ENCODE data around the gene HOXB4.
A peak's percentile ranks its signal among the peaks of the same experiment; 100 is the strongest.

Gene HOXB4

DNA sequence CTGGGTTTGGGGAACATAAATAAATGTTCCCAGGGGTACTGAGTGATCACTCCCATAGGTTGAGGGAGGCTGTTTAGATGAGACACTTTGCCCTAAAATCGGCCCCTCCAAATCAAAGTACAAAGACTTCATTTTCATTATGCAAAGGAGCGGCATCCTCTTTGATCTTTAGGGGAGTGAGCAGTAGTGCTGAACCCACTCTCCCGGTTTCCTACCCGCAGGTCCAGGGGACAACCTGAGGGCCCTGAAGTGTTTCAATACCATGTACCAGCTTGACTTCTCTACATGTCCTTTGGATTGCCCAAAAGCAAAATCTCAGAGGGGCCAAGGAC, 23.0 kb upstream of the HOXB4 start:
- DNase-seq, result no peak

DNA sequence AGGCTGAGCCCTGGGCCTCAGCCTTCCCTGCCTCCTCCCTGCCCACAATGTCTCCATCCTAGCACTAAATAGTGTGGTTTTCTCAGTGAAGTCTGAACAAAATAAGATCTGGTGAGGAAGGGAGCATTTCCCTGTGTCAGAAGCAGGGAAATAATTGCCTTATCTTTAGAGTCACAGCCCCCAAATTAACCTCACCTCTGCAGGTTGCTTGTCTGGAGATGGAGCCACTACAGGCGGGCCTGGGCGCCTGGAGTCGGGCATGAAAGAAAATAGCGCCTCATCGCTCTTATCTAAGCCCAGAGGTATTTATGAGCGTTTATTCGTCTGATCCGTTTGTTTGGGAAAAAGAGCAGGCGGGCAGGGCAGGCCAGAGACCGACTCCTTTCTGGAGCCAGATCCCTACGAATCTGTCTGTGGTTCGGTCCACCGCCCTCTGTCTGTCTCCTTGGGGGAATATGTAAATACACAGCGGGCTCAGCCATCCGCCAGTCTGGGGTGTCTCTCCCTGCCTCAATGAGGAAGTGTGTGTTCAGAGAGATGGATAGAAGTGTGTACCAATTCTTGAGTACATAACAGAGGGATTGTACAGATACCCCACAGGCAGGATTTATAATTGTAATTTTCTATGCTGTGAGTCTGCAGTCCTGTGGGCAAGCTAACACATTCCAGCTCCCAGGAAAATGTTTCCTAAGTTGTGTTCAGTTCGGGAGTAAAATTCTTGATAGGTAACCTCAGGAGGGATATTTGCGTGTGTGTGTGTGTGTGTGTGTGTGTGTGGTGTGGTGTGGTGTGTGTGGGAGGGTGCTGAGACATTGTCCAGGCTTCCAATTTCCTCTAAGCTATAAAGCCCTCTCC, 22.3 kb upstream of the HOXB4 start:
- DNase-seq, result peak in 1 of 2 experiments; percentile 39

- no peak for DNase-seq
These were observed 21.2 kb upstream of the HOXB4 start for GRCh38 chr17:48599354-48599753.

DNA sequence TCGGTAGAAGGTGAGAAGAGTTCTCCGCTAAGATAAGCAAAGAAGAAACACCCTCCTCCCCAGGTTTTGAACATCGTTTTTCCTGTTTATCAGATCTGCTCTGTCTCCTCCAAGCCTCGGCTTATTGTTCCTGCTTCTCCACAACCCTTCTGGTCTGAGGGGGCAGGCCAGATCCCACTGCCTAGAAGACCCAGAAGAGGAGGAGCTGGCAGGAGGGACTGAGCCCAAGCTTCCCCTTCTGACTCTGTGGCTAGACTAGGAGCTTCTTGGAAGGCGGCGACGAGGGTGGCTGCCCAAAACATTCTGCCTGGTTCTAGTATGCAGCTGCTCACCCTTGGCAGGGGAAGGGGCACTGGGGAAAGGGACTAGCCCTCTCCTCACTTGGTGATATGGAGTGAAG, 20.6 kb upstream of the HOXB4 start:
- no peak for DNase-seq

- DNase-seq, result peak in 1 of 2 experiments; percentile 78
These were observed 19.9 kb upstream of the HOXB4 start for GRCh38 chr17:48597778-48598631.

DNA sequence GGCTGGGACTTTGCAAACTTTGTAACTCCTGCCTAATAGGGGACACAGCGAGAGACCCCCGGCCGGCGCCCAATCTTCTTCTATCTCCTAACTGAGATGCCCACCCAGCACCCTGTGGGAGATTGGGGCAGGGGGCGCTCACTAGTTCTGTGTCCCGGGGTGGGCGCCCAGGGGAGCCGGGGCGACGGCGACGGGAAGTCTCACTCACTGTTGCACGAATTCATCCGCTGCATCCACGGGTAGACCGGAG, 19.3 kb upstream of the HOXB4 start:
- DNase-seq, result no peak

DNA sequence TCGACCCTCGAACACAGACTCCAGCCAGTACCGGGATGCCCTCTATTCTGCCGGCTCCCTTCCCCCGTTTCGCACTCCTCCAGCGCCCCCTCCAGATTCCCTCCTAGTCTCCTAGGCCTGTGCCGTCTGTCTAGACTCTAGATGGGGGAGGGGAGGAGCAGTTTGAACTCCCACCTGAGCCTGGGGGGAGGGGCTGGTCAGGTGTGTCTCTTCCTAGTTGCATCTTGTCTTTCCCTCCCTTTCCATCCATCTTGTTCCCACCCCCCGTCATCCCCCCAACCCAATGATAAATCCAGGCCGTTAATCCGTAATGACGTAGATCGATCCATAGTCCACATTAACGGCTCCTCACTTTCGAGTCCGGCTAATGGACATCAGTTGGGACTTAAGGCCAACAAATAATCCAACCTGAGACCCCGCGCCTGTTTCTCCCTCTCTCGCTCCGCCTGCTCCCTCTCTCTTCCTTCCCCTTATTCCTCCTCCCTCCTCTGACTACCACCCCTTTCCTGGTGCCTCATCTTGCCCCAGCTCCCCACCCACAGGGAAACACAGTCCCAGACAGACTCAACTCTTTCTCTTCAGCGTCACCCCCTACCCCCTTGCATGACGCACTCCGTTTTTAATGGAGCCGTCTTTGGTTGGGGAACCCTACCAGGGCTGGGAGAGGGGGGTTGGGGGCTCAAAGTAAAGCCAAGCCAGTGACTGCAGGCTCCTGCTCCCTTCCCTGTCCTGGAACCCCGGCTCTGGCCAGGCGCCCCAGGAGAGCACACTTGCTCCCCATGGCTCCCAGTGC, 18.8 kb upstream of the HOXB4 start:
- DNase-seq, result peak in 1 of 2 experiments; percentile 52

DNA sequence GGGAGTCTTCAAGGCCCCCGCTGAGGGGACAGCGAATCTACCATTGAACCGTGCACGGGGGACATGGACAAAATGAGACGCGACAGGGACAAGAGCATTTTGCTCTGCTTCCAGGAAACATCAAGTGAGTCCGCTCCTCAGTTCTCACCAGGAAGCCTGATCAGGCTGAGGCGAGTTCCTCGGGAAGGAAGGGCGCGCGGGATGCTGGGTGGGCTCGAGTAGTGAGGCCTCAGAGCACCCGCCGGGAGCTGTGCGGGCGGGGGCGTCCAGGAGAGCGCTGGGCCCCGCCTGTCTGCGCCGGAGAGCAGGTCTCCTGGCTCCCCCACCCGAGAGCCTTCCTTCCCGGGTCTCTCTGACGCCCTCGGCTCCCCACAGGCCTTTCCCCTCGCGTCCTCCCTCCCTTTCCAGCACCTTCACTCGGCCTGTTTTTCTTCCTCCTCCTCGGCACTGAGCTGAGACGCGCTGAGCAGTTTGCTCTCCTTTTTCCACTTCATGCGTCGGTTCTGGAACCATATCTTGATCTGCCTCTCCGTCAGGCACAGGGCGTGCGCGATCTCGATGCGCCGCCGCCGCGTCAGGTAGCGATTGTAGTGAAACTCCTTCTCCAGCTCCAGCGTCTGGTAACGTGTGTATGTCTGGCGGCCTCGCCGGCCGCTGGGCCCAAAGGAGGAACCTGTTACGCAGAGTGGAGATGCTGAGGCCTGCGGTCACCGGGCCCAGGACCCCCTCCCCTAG, 18.0 kb upstream of the HOXB4 start:
- DNase-seq, result peak; percentile 19 to 52

- DNase-seq, result no peak
These were observed 17.3 kb upstream of the HOXB4 start for GRCh38 chr17:48595278-48595999.

- no peak for DNase-seq
These were observed 16.6 kb upstream of the HOXB4 start for GRCh38 chr17:48594538-48595277.

GRCh38 chr17:48593840-48594537, 15.8 kb upstream of the HOXB4 start:
- DNase-seq, result peak; percentile 69 to 91

DNA sequence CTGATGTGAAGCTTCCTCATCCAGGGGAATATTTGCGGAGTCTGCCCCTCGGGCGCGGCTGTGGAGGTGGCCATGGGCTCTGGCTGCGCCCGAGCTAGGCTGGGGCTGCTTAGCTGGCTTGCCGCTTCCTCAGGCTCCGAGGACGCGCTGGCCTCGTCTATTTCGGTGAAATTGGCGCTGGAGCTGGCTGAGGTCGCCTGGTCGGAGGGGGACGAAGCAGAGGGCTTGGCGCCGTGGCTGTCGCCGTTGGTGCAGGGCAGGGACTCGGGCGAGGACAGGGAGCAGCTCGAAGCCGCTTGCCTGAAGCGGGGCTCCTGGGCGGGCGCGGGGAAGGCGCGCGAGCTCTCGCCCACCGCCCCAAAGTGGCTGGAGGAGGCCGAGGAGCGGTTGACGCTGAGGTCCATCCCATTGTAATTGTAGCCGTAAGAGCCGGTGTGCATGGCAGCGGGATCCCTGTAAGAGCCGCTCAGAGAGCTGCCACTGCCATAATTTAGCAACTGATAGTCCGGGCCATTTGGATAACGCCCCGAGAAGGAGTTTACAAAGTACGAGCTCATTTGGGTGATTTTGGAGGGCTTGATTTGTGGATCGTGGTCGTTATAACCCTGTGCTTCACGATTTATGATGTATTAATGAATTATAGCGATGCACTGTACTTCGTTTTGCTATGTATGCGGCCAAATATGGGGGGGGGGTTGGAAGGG, 15.1 kb upstream of the HOXB4 start, which contains the start of gene HOXB5:
Gene HOXB5 (minus strand): TSS at position 654 of the 704 bp plus-strand sequence. CDS start 97 bp downstream, at position 557.
- DNase-seq, result peak; percentile 51 to 80

- DNase-seq, result peak in 1 of 2 experiments; percentile 26
These were observed 14.4 kb upstream of the HOXB4 start for GRCh38 chr17:48592577-48592976.

- no peak for DNase-seq
These were observed 13.9 kb upstream of the HOXB4 start for GRCh38 chr17:48592057-48592514.

GRCh38 chr17:48591255-48592056, 13.3 kb upstream of the HOXB4 start:
- DNase-seq, result no peak

GRCh38 chr17:48590607-48591161, 12.5 kb upstream of the HOXB4 start:
- no peak for DNase-seq

- no peak for DNase-seq
These were observed 11.9 kb upstream of the HOXB4 start, which contains the start of gene HOXB3 for GRCh38 chr17:48589831-48590606. TSS of gene HOXB3 (minus strand) at chr17:48590241. CDS start at chr17:48552474, 37,767 bp downstream.

All from NCI-H526 (cell line).